HG03097 (cell line): ENCODE results near the gene GAB1.

ENCODE experiments used
- ATAC-seq: cut with Tn5 transposase; IDR thresholded peaks from one replicate; pipeline ENCODE4 v1.9.1; 2021; ENCODE audit not compliant: unreplicated experiment, low FRiP score

The GAB1 gene

GRCh38 chr4:143336781-143337599 is at the start of gene GAB1:
TSS of gene GAB1 (plus strand) at chr4:143336876. CDS start at chr4:143337189, 313 bp downstream.
- ATAC-seq = peak; percentile 81

GRCh38 chr4:143287572-143287923 is 49.1 kb upstream of the GAB1 start:
- no peak for ATAC-seq

GRCh38 chr4:143288171-143288570 is 48.5 kb upstream of the GAB1 start:
- ATAC-seq = no peak

- ATAC-seq = no peak
Measured at GRCh38 chr4:143289370-143289769, 47.3 kb upstream of the GAB1 start.

- ATAC-seq = no peak
Measured at GRCh38 chr4:143291314-143291713, 45.4 kb upstream of the GAB1 start.

- no peak for ATAC-seq
Measured at GRCh38 chr4:143292858-143293257, 43.8 kb upstream of the GAB1 start.

- ATAC-seq = no peak
Measured at GRCh38 chr4:143294310-143294709, 42.4 kb upstream of the GAB1 start.

GRCh38 chr4:143294710-143295275 is 41.9 kb upstream of the GAB1 start:
- no peak for ATAC-seq

- ATAC-seq = no peak
Measured at GRCh38 chr4:143296397-143297067, 40.1 kb upstream of the GAB1 start.

GRCh38 chr4:143300860-143301259 is 35.8 kb upstream of the GAB1 start:
- ATAC-seq = no peak

GRCh38 chr4:143302536-143302935 is 34.1 kb upstream of the GAB1 start:
- ATAC-seq = no peak

- ATAC-seq = no peak
Measured at GRCh38 chr4:143306788-143307187, 29.9 kb upstream of the GAB1 start.

GRCh38 chr4:143307531-143307930 is 29.1 kb upstream of the GAB1 start:
- no peak for ATAC-seq

GRCh38 chr4:143308377-143308776 is 28.3 kb upstream of the GAB1 start:
- no peak for ATAC-seq

GRCh38 chr4:143311924-143312323 is 24.8 kb upstream of the GAB1 start:
- ATAC-seq = no peak

- no peak for ATAC-seq
Measured at GRCh38 chr4:143313521-143313920, 23.2 kb upstream of the GAB1 start.

GRCh38 chr4:143313996-143314395 is 22.7 kb upstream of the GAB1 start:
- ATAC-seq = no peak

- ATAC-seq = no peak
Measured at GRCh38 chr4:143320113-143320512, 16.6 kb upstream of the GAB1 start.

- ATAC-seq = no peak
Measured at GRCh38 chr4:143326735-143327134, 9.9 kb upstream of the GAB1 start.

GRCh38 chr4:143329985-143330384 is 6.7 kb upstream of the GAB1 start:
- no peak for ATAC-seq

GRCh38 chr4:143335979-143336780 is 496 bp upstream of the GAB1 start:
- peak; percentile 50 for ATAC-seq
